Measurements from ENCODE around the gene CARS2. TPM values are rescaled to one million over a fixed set of nuclear protein-coding genes. Genes with fewer than 3 reads are reported as not detected.
"Not testable (repeated sequence)": the region's sequence is repeated elsewhere in the genome, so short reads cannot be mapped to it uniquely, and the experiment has no call there.

The CARS2 gene
- total RNA-seq, 1 donor from 2014 or later = 102 TPM

- peaks cover 10% of the 10 kb centered on the region for H3K36me3 Mint-ChIP-seq (ENCODE audit: unreplicated experiment)
- H3K9me3 Mint-ChIP-seq (ENCODE audit: unreplicated experiment) = peaks cover 16% of the 10 kb centered on the region
- TF ChIP-seq, protein P1, sequence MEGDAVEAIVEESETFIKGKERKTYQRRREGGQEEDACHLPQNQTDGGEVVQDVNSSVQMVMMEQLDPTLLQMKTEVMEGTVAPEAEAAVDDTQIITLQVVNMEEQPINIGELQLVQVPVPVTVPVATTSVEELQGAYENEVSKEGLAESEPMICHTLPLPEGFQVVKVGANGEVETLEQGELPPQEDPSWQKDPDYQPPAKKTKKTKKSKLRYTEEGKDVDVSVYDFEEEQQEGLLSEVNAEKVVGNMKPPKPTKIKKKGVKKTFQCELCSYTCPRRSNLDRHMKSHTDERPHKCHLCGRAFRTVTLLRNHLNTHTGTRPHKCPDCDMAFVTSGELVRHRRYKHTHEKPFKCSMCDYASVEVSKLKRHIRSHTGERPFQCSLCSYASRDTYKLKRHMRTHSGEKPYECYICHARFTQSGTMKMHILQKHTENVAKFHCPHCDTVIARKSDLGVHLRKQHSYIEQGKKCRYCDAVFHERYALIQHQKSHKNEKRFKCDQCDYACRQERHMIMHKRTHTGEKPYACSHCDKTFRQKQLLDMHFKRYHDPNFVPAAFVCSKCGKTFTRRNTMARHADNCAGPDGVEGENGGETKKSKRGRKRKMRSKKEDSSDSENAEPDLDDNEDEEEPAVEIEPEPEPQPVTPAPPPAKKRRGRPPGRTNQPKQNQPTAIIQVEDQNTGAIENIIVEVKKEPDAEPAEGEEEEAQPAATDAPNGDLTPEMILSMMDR (IDR thresholded peaks at IDR 0.05; ENCODE audit: partially characterized antibody, unreplicated experiment) = no peak
- peak overlapping the region; percentile 59 for H3K4me3 Mint-ChIP-seq (ENCODE audit: unreplicated experiment)
- peaks cover 14% of the 10 kb centered on the region for H3K27me3 Mint-ChIP-seq (ENCODE audit: unreplicated experiment)
- DNase-seq = no peak
- peaks cover 20% of the 10 kb centered on the region for H3K4me1 Mint-ChIP-seq (ENCODE audit: low read depth, unreplicated experiment)
- H3K27ac Mint-ChIP-seq (ENCODE audit: unreplicated experiment) = peak overlapping the region; percentile 99
Observed at GRCh38 chr13:110677731-110678545, 28.0 kb downstream of the CARS2 start.

- H3K4me1 Mint-ChIP-seq (ENCODE audit: low read depth, unreplicated experiment) = peaks cover 18% of the 10 kb centered on the region
- TF ChIP-seq, protein P1 (IDR thresholded peaks at IDR 0.05; ENCODE audit: partially characterized antibody, unreplicated experiment) = no peak
- peaks cover 14% of the 10 kb centered on the region for H3K27me3 Mint-ChIP-seq (ENCODE audit: unreplicated experiment)
- H3K27ac Mint-ChIP-seq (ENCODE audit: unreplicated experiment) = no peak overlapping the region
- H3K4me3 Mint-ChIP-seq (ENCODE audit: unreplicated experiment) = no peak overlapping the region
- no peak for DNase-seq
- peaks cover 20% of the 10 kb centered on the region for H3K9me3 Mint-ChIP-seq (ENCODE audit: unreplicated experiment)
- H3K36me3 Mint-ChIP-seq (ENCODE audit: unreplicated experiment) = peaks cover 13% of the 10 kb centered on the region
Observed at GRCh38 chr13:110676595-110677587, 29.0 kb downstream of the CARS2 start.

DNA sequence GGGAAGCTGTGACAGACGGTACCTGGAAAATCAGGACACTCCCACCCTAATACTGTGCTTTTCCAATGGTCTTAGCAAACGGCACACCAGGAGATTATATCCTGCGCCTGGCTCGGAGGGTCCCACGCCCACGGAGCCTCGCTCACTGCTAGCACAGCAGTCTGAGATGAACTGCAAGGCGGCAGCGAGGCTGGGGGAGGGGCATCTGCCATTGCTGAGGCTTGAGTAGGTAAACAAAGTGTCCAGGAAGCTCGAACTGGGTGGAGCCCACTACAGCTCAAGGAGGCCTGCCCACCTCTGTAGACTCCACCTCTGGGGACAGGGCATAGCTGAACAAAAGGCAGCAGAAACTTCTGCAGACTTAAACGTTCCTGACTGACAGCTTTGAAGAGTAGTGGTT lies 36.1 kb downstream of the CARS2 start:
- Mint-ChIP-seq H3K36me3 (ENCODE audit: unreplicated experiment) (peaks cover 29% of the 10 kb centered on the region), H3K9me3 (ENCODE audit: unreplicated experiment) (peaks cover 10% of the 10 kb centered on the region)
- not testable (repeated sequence) for DNase-seq; H3K4me1 Mint-ChIP-seq (ENCODE audit: low read depth, unreplicated experiment); H3K27me3 Mint-ChIP-seq (ENCODE audit: unreplicated experiment); H3K4me3 Mint-ChIP-seq (ENCODE audit: unreplicated experiment); H3K27ac Mint-ChIP-seq (ENCODE audit: unreplicated experiment)

DNA sequence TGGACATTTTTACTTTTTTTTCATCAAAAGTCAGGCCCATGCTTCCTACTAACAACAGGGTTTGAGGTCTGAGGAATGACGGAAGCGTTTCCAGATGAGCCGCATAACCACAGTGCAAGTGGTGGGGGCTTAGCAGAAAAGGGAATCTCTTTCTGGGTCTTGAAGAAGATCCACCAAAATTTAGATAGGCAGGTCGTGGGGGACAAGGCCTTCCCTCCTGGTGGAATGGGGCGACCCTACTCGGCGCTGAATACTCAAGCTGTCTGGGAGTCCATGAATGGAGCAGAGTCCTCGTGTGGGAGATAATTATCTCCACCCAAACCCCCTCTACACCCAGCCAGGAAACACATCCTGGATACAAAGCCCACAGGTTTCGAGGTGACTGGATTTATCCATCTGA lies 36.9 kb downstream of the CARS2 start:
- no peak for DNase-seq
- Mint-ChIP-seq H3K9me3 (ENCODE audit: unreplicated experiment) (peaks cover 10% of the 10 kb centered on the region), H3K4me3 (ENCODE audit: unreplicated experiment) (no peak overlapping the region), H3K36me3 (ENCODE audit: unreplicated experiment) (peaks cover 29% of the 10 kb centered on the region), H3K27me3 (ENCODE audit: unreplicated experiment) (peaks cover 5% of the 10 kb centered on the region), H3K4me1 (ENCODE audit: low read depth, unreplicated experiment) (peaks cover 4% of the 10 kb centered on the region), H3K27ac (ENCODE audit: unreplicated experiment) (no peak overlapping the region)
- TF ChIP-seq, protein P1 (IDR thresholded peaks at IDR 0.05; ENCODE audit: partially characterized antibody, unreplicated experiment) = no peak

- TF ChIP-seq, protein P1 (IDR thresholded peaks at IDR 0.05; ENCODE audit: partially characterized antibody, unreplicated experiment) = no peak
- H3K27ac Mint-ChIP-seq (ENCODE audit: unreplicated experiment) = no peak overlapping the region
- H3K9me3 Mint-ChIP-seq (ENCODE audit: unreplicated experiment) = peaks cover 4% of the 10 kb centered on the region
- peaks cover 8% of the 10 kb centered on the region for H3K27me3 Mint-ChIP-seq (ENCODE audit: unreplicated experiment)
- DNase-seq = no peak
- H3K4me3 Mint-ChIP-seq (ENCODE audit: unreplicated experiment) = no peak overlapping the region
- H3K36me3 Mint-ChIP-seq (ENCODE audit: unreplicated experiment) = peaks cover 46% of the 10 kb centered on the region
- peaks cover 9% of the 10 kb centered on the region for H3K4me1 Mint-ChIP-seq (ENCODE audit: low read depth, unreplicated experiment)
Observed at GRCh38 chr13:110666255-110666533, 39.7 kb downstream of the CARS2 start.
